ENCODE data around the gene STARD13.

Gene STARD13

GRCh38 chr13:33090755-33091414 lies 194.7 kb downstream of the STARD13 start:
- CTCF ChIA-PET: no interaction called here
- no peak for DNase-seq (ENCODE audit: low read depth, low spot score)
- no peak overlapping the region for H3K4me3 ChIP-seq (ENCODE audit: low read depth, low read length)
- POLR2A ChIA-PET: no interaction called here
- TF ChIP-seq CTCF (IDR thresholded peaks at IDR 0.05; ENCODE audit: insufficient read depth, low read length, missing control alignments): no peak

GRCh38 chr13:33089311-33089710 lies 196.2 kb downstream of the STARD13 start:
- H3K4me3 ChIP-seq (ENCODE audit: low read depth, low read length): no peak overlapping the region
- no peak for TF ChIP-seq CTCF (IDR thresholded peaks at IDR 0.05; ENCODE audit: insufficient read depth, low read length, missing control alignments)
- POLR2A ChIA-PET: no interaction called here
- DNase-seq (ENCODE audit: low read depth, low spot score): no peak
- CTCF ChIA-PET: no interaction called here

GRCh38 chr13:33087790-33088189 lies 197.8 kb downstream of the STARD13 start:
- DNase-seq (ENCODE audit: low read depth, low spot score): no peak
- no peak for TF ChIP-seq CTCF (IDR thresholded peaks at IDR 0.05; ENCODE audit: insufficient read depth, low read length, missing control alignments)
- CTCF ChIA-PET: interaction anchor here (1.7 kb wide), 1 partner anchor 12 kb away, joined by 3 read pairs; no protein-coding TSS in a partner anchor
- no peak overlapping the region for H3K4me3 ChIP-seq (ENCODE audit: low read depth, low read length)
- POLR2A ChIA-PET: no interaction called here

- no peak for TF ChIP-seq CTCF (IDR thresholded peaks at IDR 0.05; ENCODE audit: insufficient read depth, low read length, missing control alignments)
- ChIA-PET POLR2A (no interaction called here), CTCF (no interaction called here)
Measured at GRCh38 chr13:33087091-33087490, 198.5 kb downstream of the STARD13 start.

GRCh38 chr13:33083054-33083453 lies 202.5 kb downstream of the STARD13 start:
- no peak for TF ChIP-seq CTCF (IDR thresholded peaks at IDR 0.05; ENCODE audit: insufficient read depth, low read length, missing control alignments)
- H3K4me3 ChIP-seq (ENCODE audit: low read depth, low read length): no peak overlapping the region
- ChIA-PET CTCF (no interaction called here), POLR2A (no interaction called here)
- no peak for DNase-seq (ENCODE audit: low read depth, low spot score)

More at GRCh38 chr13:33087091-33087490, 198.5 kb downstream of the STARD13 start:
- DNase-seq (ENCODE audit: low read depth, low spot score): no peak
- no peak overlapping the region for H3K4me3 ChIP-seq (ENCODE audit: low read depth, low read length)

- TF ChIP-seq CTCF (IDR thresholded peaks at IDR 0.05; ENCODE audit: insufficient read depth, low read length, missing control alignments): no peak
- ChIA-PET CTCF (interaction anchor here (1.2 kb wide), 1 partner anchor 12 kb away, joined by 3 read pairs; no protein-coding TSS in a partner anchor), POLR2A (no interaction called here)
- DNase-seq (ENCODE audit: low read depth, low spot score): no peak
- H3K4me3 ChIP-seq (ENCODE audit: low read depth, low read length): no peak overlapping the region
Measured at GRCh38 chr13:33081666-33082065, 203.9 kb downstream of the STARD13 start.

All from AG04449 (cell line).